Activated T-cell treated with anti-CD3 and anti-CD28 coated beads for 24 hours (primary cell): ENCODE results near the gene NOL6.
A peak's percentile ranks its signal among the peaks of the same experiment; 100 is the strongest.
"Not testable (repeated sequence)": the region's sequence is repeated elsewhere in the genome, so short reads cannot be mapped to it uniquely, and the experiment has no call there.

Source experiments
- DNase-seq: peaks from one replicate; pipeline ENCODE4 v3.0.0-alpha.2; 2020; ENCODE audit warnings: low read depth

The NOL6 gene

GRCh38 chr9:33471361-33471760 lies 2.4 kb downstream of the NOL6 start:
- DNase-seq, result no peak

DNA sequence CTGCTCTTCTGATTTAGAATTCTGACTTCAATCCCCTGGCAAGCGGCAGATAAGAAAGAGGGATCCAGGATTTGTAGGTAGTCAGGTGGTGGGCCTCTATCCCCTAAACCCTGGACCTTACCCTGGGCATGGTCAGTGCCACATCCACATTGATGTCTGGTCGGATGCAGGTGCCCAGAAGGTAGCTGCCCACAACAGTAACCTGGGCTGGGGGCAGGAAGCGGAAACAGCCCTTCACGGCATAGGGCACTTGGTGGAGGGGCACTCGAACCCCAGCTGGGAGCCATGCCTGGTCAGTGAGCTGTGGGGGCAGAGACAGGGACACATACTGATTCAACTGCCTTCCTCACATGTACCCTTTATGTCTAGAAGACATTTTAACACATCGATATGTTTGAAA lies 3.8 kb downstream of the NOL6 start:
- no peak for DNase-seq

DNA sequence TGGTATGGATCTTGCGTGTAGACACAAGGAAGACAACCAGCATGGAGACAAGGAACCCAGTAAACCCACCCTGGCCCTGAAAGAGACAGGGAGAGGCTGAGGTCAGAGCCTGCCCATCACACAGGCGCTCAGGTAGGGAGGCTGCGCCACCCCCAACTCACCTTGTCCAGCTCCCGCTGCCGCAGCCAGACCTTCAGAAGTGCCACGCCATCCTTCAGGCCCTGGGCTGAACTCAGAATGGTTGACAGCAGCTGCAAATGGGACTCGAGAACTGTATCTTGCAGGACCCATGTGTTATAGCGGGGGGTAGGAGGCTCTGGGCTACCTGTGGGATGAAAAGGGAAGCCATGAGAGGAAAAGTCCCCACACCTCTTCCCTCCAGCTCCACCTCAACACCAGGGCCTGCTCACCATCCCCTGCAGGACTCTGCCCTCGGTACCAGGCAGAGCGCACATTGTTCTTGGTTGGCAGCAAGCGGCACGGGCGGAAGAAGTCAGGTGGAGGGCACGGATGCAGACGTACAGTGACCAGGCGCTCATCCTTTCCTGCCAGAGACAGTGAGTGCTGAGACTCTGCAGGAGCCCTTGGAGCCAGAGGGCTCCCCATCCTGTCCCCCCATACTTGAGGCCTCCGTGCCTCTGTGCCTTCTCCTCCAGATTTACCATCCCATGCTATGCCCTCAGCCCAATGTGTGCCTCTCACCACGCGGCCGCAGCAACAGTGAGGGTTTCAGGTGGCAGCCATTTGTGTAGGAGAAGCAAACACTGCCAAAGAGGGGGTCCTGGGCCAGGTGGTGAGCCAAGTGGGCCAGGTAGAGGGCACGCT lies 4.7 kb downstream of the NOL6 start:
- DNase-seq, result no peak

DNA sequence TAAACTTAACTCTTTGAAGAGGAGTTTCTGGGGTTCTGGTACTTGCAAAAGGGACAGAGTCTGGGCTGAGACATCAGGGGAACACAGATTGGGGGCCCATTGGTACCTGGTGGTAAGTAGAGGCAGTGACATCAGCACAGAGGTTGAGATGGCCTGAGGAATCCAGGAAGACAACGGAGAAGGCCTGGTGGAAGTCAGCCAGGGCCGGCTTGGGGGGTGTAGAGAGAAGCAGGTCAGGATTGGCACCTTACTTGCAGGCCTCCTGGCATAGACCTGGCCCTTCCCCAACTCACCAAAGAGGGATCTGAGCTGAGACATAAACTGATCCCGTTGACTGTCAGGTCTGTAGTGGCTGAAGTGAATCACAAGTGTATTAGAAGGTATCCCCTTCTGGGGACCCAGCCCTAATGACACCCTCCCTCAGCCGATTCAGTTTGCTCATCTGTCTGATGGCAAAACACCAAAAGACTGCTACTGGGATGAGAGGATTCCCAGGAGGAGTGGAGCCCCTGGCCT lies 5.5 kb downstream of the NOL6 start:
- no peak for DNase-seq

- no peak for DNase-seq
Measured at GRCh38 chr9:33467526-33467925, 6.2 kb downstream of the NOL6 start.

- peak; percentile 54 for DNase-seq
Measured at GRCh38 chr9:33466565-33467495, 6.9 kb downstream of the NOL6 start.

DNA sequence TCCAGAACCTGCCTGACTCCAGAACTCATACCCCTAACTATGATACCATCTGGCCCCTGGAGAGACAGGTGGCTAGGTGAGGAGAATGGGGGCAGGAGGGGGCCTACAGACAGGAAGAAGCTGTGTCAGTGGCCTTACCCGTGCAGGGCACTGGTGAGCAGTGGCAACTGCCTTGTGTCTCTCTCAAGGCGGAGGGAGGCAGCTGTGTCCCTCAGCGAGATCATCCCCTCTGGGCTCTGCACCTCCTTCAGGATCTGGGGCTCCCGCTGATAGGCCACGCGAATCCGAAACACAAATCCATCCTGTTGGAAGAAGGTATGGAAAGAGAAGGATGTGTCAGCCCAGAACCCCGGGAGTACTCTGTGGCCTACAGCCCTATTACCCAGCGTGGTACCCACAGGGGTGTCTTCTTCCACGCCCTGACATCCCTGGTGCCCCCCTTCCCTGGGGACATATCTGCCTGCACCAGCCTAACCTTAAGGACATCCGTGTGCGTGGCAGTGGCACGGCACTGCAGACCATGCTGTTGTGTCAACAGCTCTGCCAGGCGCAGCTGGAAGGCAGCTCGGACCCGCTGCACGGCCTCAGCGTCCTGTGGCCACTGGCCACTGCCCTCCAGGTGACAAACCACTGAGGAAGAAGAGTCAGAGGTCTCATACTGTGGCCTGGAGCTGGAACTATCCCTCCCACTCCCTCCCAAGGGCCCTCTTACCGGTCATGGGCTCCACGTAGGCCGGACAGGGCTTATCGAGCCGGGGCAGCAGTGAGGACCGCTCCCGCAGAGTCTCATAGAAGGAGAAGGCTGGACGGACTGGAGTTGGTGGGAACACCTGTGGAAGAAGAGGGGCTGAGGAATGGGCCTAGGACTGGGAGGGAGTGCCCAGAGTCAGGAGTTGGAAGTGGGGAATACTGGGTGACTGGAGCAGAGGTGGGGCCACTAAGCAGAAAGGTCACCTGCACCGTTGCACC lies 7.8 kb downstream of the NOL6 start:
- no peak for DNase-seq

DNA sequence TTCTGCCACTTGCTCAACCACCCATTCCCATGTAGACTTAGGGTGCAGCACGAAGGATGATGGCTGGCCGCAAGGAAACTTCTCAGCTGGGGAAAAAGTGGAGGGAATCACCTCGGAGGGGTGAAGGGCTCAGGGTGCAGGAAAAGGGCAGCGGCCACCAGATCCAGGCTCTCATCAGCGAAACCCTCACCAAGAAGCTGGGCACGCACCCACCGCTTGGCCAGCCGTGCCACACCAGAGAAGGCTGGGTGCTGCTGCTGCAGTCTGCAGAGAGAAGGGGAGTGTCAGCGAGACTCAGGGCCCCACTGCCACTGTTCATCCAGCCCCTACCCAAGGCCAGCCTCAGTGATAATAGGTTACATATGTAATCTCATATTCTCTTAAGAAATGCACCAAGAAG lies 8.6 kb downstream of the NOL6 start:
- DNase-seq, result no peak

- no peak for DNase-seq
Measured at GRCh38 chr9:33464045-33464636, 9.6 kb downstream of the NOL6 start.

DNA sequence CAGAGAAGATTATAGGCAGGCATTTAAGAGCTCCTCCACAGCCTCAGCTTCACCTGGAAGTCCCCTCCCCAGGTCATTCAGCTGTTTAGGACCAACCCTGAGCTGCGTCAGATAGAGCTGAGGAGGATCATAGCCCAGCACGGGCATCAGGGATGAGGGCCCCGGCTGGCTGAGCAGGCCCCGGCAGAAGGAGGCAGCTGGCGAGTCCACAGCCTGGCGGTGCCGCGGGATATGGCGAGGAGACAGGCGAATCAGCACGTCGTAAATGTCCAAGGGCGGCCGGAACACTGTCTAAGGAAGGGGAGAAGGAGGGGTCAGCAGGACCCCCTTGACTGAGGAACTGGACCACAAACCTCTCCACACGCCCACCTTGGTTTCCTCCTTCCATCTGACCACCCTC lies 10.6 kb downstream of the NOL6 start:
- no peak for DNase-seq

- DNase-seq, result no peak
Measured at GRCh38 chr9:33461492-33461891, 12.2 kb downstream of the NOL6 start.

- no peak for DNase-seq
Measured at GRCh38 chr9:33460854-33461253, 12.9 kb downstream of the NOL6 start.

- no peak for DNase-seq
Measured at GRCh38 chr9:33459115-33459514, 14.6 kb downstream of the NOL6 start.

- DNase-seq, result peak; percentile 51
Measured at GRCh38 chr9:33458444-33458843, 15.3 kb downstream of the NOL6 start.

DNA sequence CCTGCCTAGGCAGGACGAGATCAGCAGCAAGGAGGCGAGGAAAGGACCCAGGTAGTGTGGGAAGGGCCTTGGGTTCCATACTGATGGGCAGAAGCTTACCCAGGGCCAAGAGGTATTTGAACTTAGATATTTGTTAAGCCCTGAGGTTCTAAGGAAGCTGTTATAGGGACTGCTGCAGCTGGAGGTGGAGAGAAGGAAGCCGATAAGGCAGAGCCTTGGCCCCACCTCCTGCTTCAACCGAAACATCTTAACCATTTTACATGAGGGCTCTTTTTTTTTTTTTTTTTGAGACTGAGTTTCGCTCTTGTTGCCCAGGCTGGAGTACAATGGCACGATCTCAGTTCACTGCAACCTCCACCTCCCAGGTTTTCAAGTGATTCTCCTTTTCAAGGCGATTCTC lies 17.8 kb downstream of the NOL6 start:
- DNase-seq, result no peak

- DNase-seq, result not testable (repeated sequence)
Measured at GRCh38 chr9:33455456-33455855, 18.3 kb downstream of the NOL6 start.

DNA sequence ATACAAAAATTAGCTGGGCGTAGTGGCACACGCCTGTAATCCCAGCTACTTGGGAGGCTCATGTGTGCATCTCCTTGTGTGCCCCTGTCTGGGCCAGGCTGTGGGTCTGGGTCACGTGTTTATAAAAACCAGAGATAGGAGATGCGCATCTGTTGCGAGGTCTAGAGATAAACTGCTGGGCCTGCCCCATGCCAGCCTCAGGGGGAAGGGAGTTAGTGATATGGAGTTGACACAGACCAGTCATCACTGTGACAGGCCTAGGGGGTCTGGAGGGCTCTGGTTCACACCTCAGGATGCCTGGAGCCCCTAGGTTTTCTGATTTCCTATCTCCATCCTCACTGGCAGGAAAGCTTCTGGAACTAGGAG lies 19.1 kb downstream of the NOL6 start:
- DNase-seq, result not testable (repeated sequence)

DNA sequence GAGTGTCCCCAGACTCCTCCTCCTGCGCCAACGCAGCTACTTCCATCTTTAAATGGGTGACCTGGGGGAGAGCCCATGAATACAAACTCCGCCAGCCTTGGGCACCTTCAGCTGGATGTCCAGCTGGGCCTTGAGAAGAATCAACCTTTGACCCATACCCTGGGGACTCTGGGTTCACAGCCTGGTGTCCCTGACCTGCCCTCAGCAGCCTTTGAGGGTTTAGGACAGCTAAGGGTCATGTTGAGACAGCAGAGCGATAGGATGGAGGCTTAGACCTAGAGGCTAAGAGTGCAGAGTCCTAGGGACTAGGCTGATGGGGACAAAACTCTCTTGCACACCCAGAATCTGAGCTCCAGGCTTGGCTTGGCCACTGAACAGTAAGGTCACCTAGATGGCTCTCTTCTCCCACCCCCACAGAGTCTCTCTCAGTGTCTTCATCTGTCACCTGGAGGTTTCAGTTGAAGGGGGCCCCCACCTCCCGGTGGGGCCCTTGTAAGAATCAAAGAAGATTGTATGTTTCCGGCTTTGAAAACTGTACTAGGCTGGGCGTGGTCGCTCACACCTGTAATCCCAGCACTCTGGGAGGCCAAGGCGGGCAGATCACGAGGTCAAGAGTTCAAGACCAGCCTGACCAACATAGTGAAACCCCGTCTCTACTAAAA lies 19.6 kb downstream of the NOL6 start:
- no peak for DNase-seq

GRCh38 chr9:33453286-33453860 lies 20.4 kb downstream of the NOL6 start:
- no peak for DNase-seq

DNA sequence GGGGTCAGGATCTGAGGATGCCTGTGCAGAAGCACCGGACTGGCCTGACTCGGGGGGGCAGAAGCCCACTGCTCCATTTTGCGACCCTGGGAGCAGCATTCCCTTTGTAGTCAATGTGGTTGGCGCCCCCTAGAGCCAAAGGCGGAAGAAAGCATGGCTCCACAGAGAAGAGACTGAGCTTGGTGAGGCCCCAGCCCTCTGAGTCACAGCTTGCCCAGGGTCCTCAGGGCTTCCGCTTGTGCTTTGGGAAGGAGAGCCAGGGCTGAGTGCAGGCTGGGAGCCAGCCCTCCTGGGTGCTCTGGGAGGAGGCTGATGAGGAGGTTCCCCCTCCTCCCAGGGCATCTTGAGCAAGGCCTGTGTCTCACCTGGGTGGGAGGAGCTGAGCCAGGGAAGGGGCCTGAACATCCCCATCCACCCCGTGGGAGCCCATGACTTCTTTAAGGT lies 20.9 kb downstream of the NOL6 start:
- peak; percentile 39 for DNase-seq
